Stimulated activated CD4-positive, alpha-beta T cell treated with anti-CD3 and anti-CD28 coated beads, Interleukin-1b, Interleukin-23, amount 100 ng/mL, for 1 hour (primary cell): ENCODE measurements around the gene FBXL3.

Experiments
- DNase-seq, 2 donors: peaks; one replicate each; pipeline ENCODE4 v3.0.0-alpha.2; 2020; ENCODE audit warnings: low read depth in 2 of 2

FBXL3 gene

GRCh38 chr13:77026861-77027621 lies at the start of gene FBXL3:
FBXL3 (minus strand) TSS chr13:77027159; CDS start chr13:77021860, 5,299 bp downstream.
- DNase-seq: peak; percentile 50 to 57

GRCh38 chr13:77067519-77067918 lies 40.6 kb upstream of the FBXL3 start:
- no peak for DNase-seq

- no peak for DNase-seq
Observed at GRCh38 chr13:77065461-77066147, 38.6 kb upstream of the FBXL3 start.

- DNase-seq: no peak
Observed at GRCh38 chr13:77062097-77062496, 35.1 kb upstream of the FBXL3 start.

GRCh38 chr13:77061362-77061761 lies 34.4 kb upstream of the FBXL3 start:
- no peak for DNase-seq

GRCh38 chr13:77056886-77057285 lies 29.9 kb upstream of the FBXL3 start:
- no peak for DNase-seq

- DNase-seq: no peak
Observed at GRCh38 chr13:77056382-77056781, 29.4 kb upstream of the FBXL3 start.

GRCh38 chr13:77055158-77055557 lies 28.2 kb upstream of the FBXL3 start:
- DNase-seq: no peak

- DNase-seq: no peak
Observed at GRCh38 chr13:77053192-77053591, 26.2 kb upstream of the FBXL3 start.

- no peak for DNase-seq
Observed at GRCh38 chr13:77048681-77049080, 21.7 kb upstream of the FBXL3 start.

GRCh38 chr13:77047649-77048343 lies 20.8 kb upstream of the FBXL3 start:
- DNase-seq: no peak

GRCh38 chr13:77042566-77043177 lies 15.7 kb upstream of the FBXL3 start:
- DNase-seq: no peak

GRCh38 chr13:77040835-77041234 lies 13.9 kb upstream of the FBXL3 start:
- no peak for DNase-seq

GRCh38 chr13:77040076-77040475 lies 13.1 kb upstream of the FBXL3 start:
- no peak for DNase-seq

- DNase-seq: no peak
Observed at GRCh38 chr13:77038907-77039480, 12.0 kb upstream of the FBXL3 start.

GRCh38 chr13:77036279-77036678 lies 9.3 kb upstream of the FBXL3 start:
- DNase-seq: no peak

GRCh38 chr13:77034881-77035280 lies 7.9 kb upstream of the FBXL3 start:
- no peak for DNase-seq

- no peak for DNase-seq
Observed at GRCh38 chr13:77033717-77034302, 6.9 kb upstream of the FBXL3 start.

- DNase-seq: no peak
Observed at GRCh38 chr13:77031656-77032243, 4.8 kb upstream of the FBXL3 start.

- no peak for DNase-seq
Observed at GRCh38 chr13:77029436-77029835, 2.5 kb upstream of the FBXL3 start.

- DNase-seq: no peak
Observed at GRCh38 chr13:77028202-77028601, 1.2 kb upstream of the FBXL3 start.
